Hepatocyte (in vitro differentiated cells): ENCODE data around the gene DTX3. TPM values are rescaled to one million over a fixed set of nuclear protein-coding genes. Genes with fewer than 3 reads are reported as not detected.
"Not testable (repeated sequence)": the region's sequence is repeated elsewhere in the genome, so short reads cannot be mapped to it uniquely, and the experiment has no call there.

Experiments
- DNase-seq: peaks from one replicate; pipeline ENCODE4 v3.0.0-alpha.2; 2016; ENCODE audit warnings: low spot score
- H2AFZ ChIP-seq: fragments of 200-600 bp; sonication (generic); 2 replicates; pipeline ENCODE4 v1.6.0; 2016; ENCODE audit warnings: antibody characterized with exemption, mild to moderate bottlenecking
- H3K27ac ChIP-seq: fragments of 200-600 bp; sonication (generic); 2 replicates; pipeline ENCODE4 v1.5.1; 2016; ENCODE audit warnings: mild to moderate bottlenecking
- H3K27me3 ChIP-seq: fragments of 200-600 bp; sonication (generic); 2 replicates; pipeline ENCODE4 v1.6.1; 2016
- H3K36me3 ChIP-seq: fragments of 200-600 bp; sonication (generic); replicated peaks from 2 replicates; pipeline ENCODE4 v1.5.1; 2016; ENCODE audit warnings: low read depth; ENCODE audit not compliant: insufficient read depth
- H3K4me1 ChIP-seq: fragments of 200-600 bp; sonication (generic); 2 replicates; pipeline ENCODE4 v1.5.1; 2016; ENCODE audit warnings: mild to moderate bottlenecking, moderate library complexity; ENCODE audit not compliant: insufficient read depth
- H3K4me2 ChIP-seq: fragments of 200-600 bp; sonication (generic); 2 replicates; pipeline ENCODE4 v1.6.0; 2016
- H3K4me3 ChIP-seq: fragments of 200-600 bp; sonication (generic); 2 replicates; pipeline ENCODE4 v1.5.1; 2016; ENCODE audit warnings: mild to moderate bottlenecking
- H3K79me2 ChIP-seq: fragments of 200-600 bp; sonication (generic); 2 replicates; pipeline ENCODE4 v1.6.0; 2017; ENCODE audit warnings: mild to moderate bottlenecking
- H3K9me2 ChIP-seq: fragments of 200-600 bp; sonication (generic); replicated peaks from 2 replicates; pipeline ENCODE4 v1.6.0; 2017; ENCODE audit warnings: mild to moderate bottlenecking; ENCODE audit not compliant: insufficient read depth
- H3K9me3 ChIP-seq: fragments of 200-600 bp; sonication (generic); 2 replicates; pipeline ENCODE4 v1.5.1; 2016; ENCODE audit warnings: low read depth, mild to moderate bottlenecking
- H4K20me1 ChIP-seq: fragments of 200-600 bp; sonication (generic); 2 replicates; pipeline ENCODE4 v1.6.0; 2016; ENCODE audit warnings: mild to moderate bottlenecking; ENCODE audit not compliant: insufficient read depth, poor library complexity, severe bottlenecking
- EZH2 ChIP-seq: fragments of 200-600 bp; sonication (generic); IDR thresholded peaks from 2 replicates; pipeline ENCODE4 v1.6.1; 2016; ENCODE audit warnings: antibody characterized with exemption, mild to moderate bottlenecking, borderline replicate concordance
- EZH2phosphoT487 ChIP-seq: fragments of 200-600 bp; sonication (generic); IDR thresholded peaks from one replicate; pipeline ENCODE4 v1.6.1; 2018; ENCODE audit warnings: antibody characterized with exemption, mild to moderate bottlenecking, low read depth, moderate library complexity; ENCODE audit not compliant: unreplicated experiment, severe bottlenecking
- WGBS: methylation state at CpG from one replicate; pipeline ENCODE4 v1.1.6; 2016; ENCODE audit warnings: low lambda C conversion rate; ENCODE audit errors: missing lambda C conversion rate; 5-methylcytosine and 5-hydroxymethylcytosine counted together
- polyA plus RNA-seq: library from polyadenylated mRNA; unstranded; fragments of >200 nt; fragmentation: Nextera tagmentation; extraction: Ambion mirVana; gene quantifications from 2 replicates; pipeline ENCODE4 v1.2.1, GENCODE V29; 2016
- total RNA-seq: library from RNA; depleted of rRNA; stranded (reverse); fragments of >200 nt; gene quantifications from 2 replicates; pipeline ENCODE4 v1.2.3, GENCODE V29; 2014
- TF ChIP-seq, protein P1 (sequence below): fragments of 200-600 bp; sonication (generic); IDR thresholded peaks from 2 replicates; pipeline ENCODE4 v1.5.1; 2016; ENCODE audit warnings: antibody characterized with exemption, mild to moderate bottlenecking; ENCODE audit not compliant: poor library complexity

The DTX3 gene
- total and polyA plus RNA-seq, 2 experiments from 2014 or later: 19.9 to 31.2 TPM

DNA sequence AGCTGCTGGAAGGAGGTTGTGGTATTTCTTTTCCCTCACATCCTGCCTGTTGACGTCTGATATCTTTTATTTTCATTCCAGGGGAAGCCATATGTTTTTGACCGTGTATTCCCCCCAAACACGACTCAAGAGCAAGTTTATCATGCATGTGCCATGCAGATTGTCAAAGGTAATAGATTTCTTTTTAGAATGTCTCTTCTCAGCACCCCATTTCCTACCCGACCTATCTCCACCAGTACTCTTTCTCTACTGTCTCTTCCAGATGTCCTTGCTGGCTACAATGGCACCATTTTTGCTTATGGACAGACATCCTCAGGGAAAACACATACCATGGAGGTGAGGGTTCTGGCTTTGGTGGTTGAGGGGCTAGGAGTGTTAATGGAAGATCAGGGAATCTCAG is 41.3 kb upstream of the DTX3 start:
- H3K27me3 ChIP-seq: peaks cover 3% of the 10 kb centered on the region
- H3K9me2 ChIP-seq: no peaks in the 10 kb centered on the region
- TF ChIP-seq EZH2 (no peak), EZH2phosphoT487 (no peak)
- TF ChIP-seq, protein P1, sequence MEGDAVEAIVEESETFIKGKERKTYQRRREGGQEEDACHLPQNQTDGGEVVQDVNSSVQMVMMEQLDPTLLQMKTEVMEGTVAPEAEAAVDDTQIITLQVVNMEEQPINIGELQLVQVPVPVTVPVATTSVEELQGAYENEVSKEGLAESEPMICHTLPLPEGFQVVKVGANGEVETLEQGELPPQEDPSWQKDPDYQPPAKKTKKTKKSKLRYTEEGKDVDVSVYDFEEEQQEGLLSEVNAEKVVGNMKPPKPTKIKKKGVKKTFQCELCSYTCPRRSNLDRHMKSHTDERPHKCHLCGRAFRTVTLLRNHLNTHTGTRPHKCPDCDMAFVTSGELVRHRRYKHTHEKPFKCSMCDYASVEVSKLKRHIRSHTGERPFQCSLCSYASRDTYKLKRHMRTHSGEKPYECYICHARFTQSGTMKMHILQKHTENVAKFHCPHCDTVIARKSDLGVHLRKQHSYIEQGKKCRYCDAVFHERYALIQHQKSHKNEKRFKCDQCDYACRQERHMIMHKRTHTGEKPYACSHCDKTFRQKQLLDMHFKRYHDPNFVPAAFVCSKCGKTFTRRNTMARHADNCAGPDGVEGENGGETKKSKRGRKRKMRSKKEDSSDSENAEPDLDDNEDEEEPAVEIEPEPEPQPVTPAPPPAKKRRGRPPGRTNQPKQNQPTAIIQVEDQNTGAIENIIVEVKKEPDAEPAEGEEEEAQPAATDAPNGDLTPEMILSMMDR: no peak

DNA sequence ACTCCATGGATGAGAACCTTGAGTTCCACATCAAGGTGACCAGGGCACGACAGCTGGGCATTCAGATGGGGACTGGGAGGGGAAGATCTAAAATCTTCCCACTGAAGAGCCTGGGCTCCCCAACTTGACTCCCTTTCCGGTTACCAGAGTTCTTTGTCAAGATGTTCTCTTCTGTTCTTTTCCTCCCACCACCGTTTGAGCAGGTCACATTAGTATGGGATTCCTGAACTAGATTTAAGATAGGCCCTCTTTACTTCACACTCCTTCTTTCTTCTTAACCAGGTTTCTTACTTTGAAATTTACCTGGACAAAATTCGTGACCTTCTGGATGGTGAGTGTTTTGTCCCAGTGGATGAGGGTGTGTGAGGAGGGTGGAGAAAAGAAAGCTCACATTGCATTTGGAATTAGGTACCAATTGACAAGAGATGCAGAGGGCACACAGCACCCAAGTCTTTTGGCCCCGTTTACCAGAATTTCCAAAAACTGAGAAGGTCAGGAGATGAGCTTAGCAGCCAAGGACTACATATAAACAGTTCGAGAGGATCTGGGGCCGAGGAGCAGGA is 40.4 kb upstream of the DTX3 start:
- H3K27me3 ChIP-seq: peaks cover 3% of the 10 kb centered on the region
- WGBS: 90% methylated on average over 7 of the region's 7 CpGs

More for the DNA sequence above, 41.3 kb upstream of the DTX3 start:
- Histone ChIP-seq H3K27ac (no peak overlapping the region), H3K9me3 (no peaks in the 10 kb centered on the region), H3K4me2 (no peak overlapping the region), H3K4me1 (no peaks in the 10 kb centered on the region), H2AFZ (no peak overlapping the region), H3K79me2 (no peaks in the 10 kb centered on the region), H3K36me3 (no peaks in the 10 kb centered on the region), H4K20me1 (no peaks in the 10 kb centered on the region), H3K4me3 (no peak overlapping the region)
- 69% methylated on average over 4 of the region's 4 CpGs for WGBS
- no peak for DNase-seq

DNA sequence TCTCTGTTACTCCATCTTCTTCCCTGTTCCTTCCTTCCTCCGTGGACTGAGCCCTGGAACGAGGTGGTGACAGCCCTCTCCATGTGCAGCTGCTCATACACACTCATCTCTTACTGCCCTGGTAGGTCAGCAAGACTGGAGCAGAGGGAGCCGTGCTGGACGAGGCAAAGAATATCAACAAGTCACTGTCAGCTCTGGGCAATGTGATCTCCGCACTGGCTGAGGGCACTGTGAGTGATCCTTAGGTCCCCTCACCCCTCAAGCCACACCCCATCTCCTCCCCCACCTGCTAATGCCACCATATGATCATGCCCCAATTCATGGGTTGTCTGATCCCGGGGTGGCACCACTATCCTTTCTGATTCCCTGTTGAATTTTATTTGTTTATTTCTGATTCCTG is 35.8 kb upstream of the DTX3 start:
- no peaks in the 10 kb centered on the region for H3K27me3 ChIP-seq
- DNase-seq: no peak
- H4K20me1 ChIP-seq: no peaks in the 10 kb centered on the region
- no peaks in the 10 kb centered on the region for H3K4me1 ChIP-seq
- H3K27ac ChIP-seq: no peak overlapping the region
- 82% methylated on average over 6 of the region's 6 CpGs for WGBS
- TF ChIP-seq EZH2 (no peak), EZH2phosphoT487 (no peak)
- TF ChIP-seq, protein P1: no peak
- H3K9me3 ChIP-seq: no peaks in the 10 kb centered on the region
- no peak overlapping the region for H2AFZ ChIP-seq
- H3K9me2 ChIP-seq: no peaks in the 10 kb centered on the region
- no peaks in the 10 kb centered on the region for H3K36me3 ChIP-seq
- H3K79me2 ChIP-seq: no peaks in the 10 kb centered on the region
- H3K4me3 ChIP-seq: no peak overlapping the region
- no peak overlapping the region for H3K4me2 ChIP-seq

More for the DNA sequence above, 40.4 kb upstream of the DTX3 start:
- H3K4me1 ChIP-seq: no peaks in the 10 kb centered on the region
- TF ChIP-seq EZH2phosphoT487: no peak
- TF ChIP-seq, protein P1: no peak
- no peak for TF ChIP-seq EZH2
- H3K79me2 ChIP-seq: no peaks in the 10 kb centered on the region
- DNase-seq: no peak
- H3K9me2 ChIP-seq: no peaks in the 10 kb centered on the region
- H3K4me3 ChIP-seq: no peak overlapping the region
- no peaks in the 10 kb centered on the region for H3K9me3 ChIP-seq
- H3K27ac ChIP-seq: no peak overlapping the region
- no peak overlapping the region for H3K4me2 ChIP-seq
- no peak overlapping the region for H2AFZ ChIP-seq
- H3K36me3 ChIP-seq: no peaks in the 10 kb centered on the region
- H4K20me1 ChIP-seq: no peaks in the 10 kb centered on the region

DNA sequence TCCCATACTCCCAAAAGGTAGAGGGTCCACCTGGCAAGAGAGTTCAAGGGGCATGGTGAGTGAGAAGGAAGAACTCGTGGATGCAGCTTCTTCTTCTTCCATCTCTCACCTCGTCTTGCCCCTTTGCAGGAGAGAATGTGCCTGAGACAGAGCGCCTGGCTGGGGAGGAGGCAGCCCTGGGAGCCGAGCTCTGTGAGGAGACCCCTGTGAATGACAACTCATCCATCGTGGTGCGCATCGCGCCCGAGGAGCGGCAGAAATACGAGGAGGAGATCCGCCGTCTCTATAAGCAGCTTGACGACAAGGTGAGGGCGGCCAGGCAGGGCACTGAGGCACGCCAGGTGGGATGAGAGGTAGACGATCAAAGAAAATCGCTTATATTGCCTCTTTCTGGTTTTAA is 34.8 kb upstream of the DTX3 start:
- TF ChIP-seq EZH2phosphoT487 (no peak), EZH2 (no peak)
- TF ChIP-seq, protein P1: no peak
- WGBS: 90% methylated on average over 18 of the region's 18 CpGs
- Histone ChIP-seq H3K36me3 (no peaks in the 10 kb centered on the region), H3K9me3 (no peaks in the 10 kb centered on the region), H3K79me2 (no peaks in the 10 kb centered on the region), H4K20me1 (no peaks in the 10 kb centered on the region), H3K4me3 (no peak overlapping the region), H3K4me1 (no peaks in the 10 kb centered on the region), H3K9me2 (no peaks in the 10 kb centered on the region), H3K27me3 (no peaks in the 10 kb centered on the region), H3K27ac (no peak overlapping the region), H2AFZ (no peak overlapping the region), H3K4me2 (no peak overlapping the region)
- no peak for DNase-seq

DNA sequence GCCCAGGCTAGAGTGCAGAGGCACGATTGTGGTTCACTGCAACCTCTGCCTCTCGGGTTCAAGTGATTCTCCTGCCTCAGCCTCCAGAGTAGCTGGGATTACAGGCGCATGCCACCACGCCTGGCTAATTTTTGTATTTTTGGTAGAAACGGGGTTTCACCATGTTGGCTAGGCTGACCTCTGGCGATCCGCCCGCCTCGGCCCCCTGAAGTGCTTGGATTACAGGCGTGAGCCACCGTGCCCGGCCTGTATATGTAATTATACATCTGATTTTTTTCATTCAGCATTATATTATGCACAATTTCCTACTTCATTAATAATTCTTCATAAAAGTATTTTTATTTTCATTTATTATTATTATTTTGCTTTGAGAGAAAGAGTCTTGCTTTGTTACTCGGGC is 34.2 kb upstream of the DTX3 start:
- not testable (repeated sequence) for H3K9me3 ChIP-seq, H3K4me3 ChIP-seq, H3K4me1 ChIP-seq, H3K4me2 ChIP-seq, DNase-seq, H3K9me2 ChIP-seq, H3K27ac ChIP-seq, H3K27me3 ChIP-seq, H3K79me2 ChIP-seq, H3K36me3 ChIP-seq, H2AFZ ChIP-seq, H4K20me1 ChIP-seq
- WGBS: 91% methylated on average over 13 of the region's 13 CpGs
